SU-DHL-6 (cell line): ENCODE results near the gene BAD.

Experiments used
- CTCF ChIP-seq: fragments of 200-600 bp; sonication (generic); IDR thresholded peaks from one replicate; pipeline ENCODE4 v1.5.1; 2017; ENCODE audit warnings: antibody characterized with exemption, mild to moderate bottlenecking, low read length, moderate library complexity; ENCODE audit not compliant: insufficient read depth, poor library complexity, severe bottlenecking
- EZH2phosphoT487 ChIP-seq: fragments of 200-600 bp; sonication (generic), shearing (Covaris generic); conservative IDR thresholded peaks from 2 replicates; pipeline ENCODE4 v1.6.1; 2018; ENCODE audit warnings: mild to moderate bottlenecking, antibody characterized with exemption, low read length, moderate library complexity, mixed read lengths

DNA sequence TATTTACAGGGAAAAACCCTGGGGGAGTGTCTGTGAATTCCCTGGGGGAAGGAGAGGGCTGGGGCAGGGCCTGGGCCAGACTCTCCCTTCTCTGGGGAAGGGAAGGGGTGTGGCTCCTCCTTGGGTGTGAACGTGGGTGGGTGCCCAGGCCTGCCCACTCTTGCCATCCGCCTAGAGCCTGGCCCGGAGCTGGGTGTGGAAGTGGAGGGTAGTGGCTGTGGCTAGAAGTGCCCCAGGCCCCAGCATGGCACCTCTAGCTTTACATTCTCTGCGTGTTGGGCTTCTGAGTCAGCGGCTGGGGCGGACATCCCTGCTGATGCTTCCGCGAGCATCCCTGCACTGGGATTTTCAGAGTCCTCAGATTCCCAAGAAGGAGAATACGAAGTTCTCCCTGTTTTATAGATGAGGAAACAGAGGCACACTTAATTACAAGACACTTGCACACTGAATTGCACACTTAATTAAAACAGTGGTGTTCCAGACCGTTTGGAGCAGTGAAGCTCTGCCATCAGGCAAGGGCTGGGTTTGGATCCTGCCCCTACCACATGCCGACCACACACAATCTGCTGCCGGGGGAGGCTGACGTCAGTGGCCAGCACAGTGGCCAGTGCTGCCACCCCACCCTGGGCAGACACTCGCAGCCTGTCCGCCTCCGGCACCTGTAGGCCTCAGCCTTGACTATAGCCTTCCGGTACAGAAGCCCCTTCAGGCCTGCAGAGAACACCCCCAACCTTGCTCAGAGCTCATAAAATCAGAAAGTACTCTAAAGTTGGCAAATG lies 7.6 kb downstream of the BAD start:
- TF ChIP-seq CTCF (no peak), EZH2phosphoT487 (no peak)
